GM19395 (cell line): ENCODE data around the gene LAMTOR4.
"Not testable (repeated sequence)": the region's sequence is repeated elsewhere in the genome, so short reads cannot be mapped to it uniquely, and the experiment has no call there.

Experiments used
- ATAC-seq: cut with Tn5 transposase; IDR thresholded peaks from one replicate; pipeline ENCODE4 v1.9.1; 2021; ENCODE audit warnings: mild to moderate bottlenecking, moderate library complexity; ENCODE audit not compliant: unreplicated experiment

The LAMTOR4 gene

GRCh38 chr7:100122067-100122466 is 26.7 kb upstream of the LAMTOR4 start:
- ATAC-seq: no peak

- ATAC-seq: no peak
Observed at GRCh38 chr7:100122568-100122967, 26.1 kb upstream of the LAMTOR4 start.

- no peak for ATAC-seq
Observed at GRCh38 chr7:100124301-100125230, 24.2 kb upstream of the LAMTOR4 start.

GRCh38 chr7:100126239-100126930 is 22.3 kb upstream of the LAMTOR4 start:
- ATAC-seq: peak; percentile 27

GRCh38 chr7:100126931-100127865 is 21.5 kb upstream of the LAMTOR4 start, which contains the start of gene MBLAC1:
Gene MBLAC1, plus strand, starts transcription at chr7:100126967. Its CDS starts 429 bp downstream, at chr7:100127396.
- peak; percentile 66 for ATAC-seq

- peak; percentile 14 for ATAC-seq
Observed at GRCh38 chr7:100127866-100128636, 20.7 kb upstream of the LAMTOR4 start.

- ATAC-seq: no peak
Observed at GRCh38 chr7:100128637-100128963, 20.1 kb upstream of the LAMTOR4 start.

- ATAC-seq: not testable (repeated sequence)
Observed at GRCh38 chr7:100130220-100130607, 18.5 kb upstream of the LAMTOR4 start.

GRCh38 chr7:100130608-100131453 is 17.9 kb upstream of the LAMTOR4 start:
- no peak for ATAC-seq

- no peak for ATAC-seq
Observed at GRCh38 chr7:100132126-100132525, 16.6 kb upstream of the LAMTOR4 start.

- ATAC-seq: no peak
Observed at GRCh38 chr7:100132697-100133151, 16.0 kb upstream of the LAMTOR4 start.

GRCh38 chr7:100137851-100138760 is 10.6 kb upstream of the LAMTOR4 start:
- ATAC-seq: no peak

GRCh38 chr7:100141555-100141949 is 7.2 kb upstream of the LAMTOR4 start:
- no peak for ATAC-seq

GRCh38 chr7:100142461-100142860 is 6.3 kb upstream of the LAMTOR4 start:
- no peak for ATAC-seq

GRCh38 chr7:100146350-100146749 is 2.4 kb upstream of the LAMTOR4 start:
- ATAC-seq: not testable (repeated sequence)

- no peak for ATAC-seq
Observed at GRCh38 chr7:100147278-100147677, 1.4 kb upstream of the LAMTOR4 start.

- ATAC-seq: peak; percentile 19
Observed at GRCh38 chr7:100148225-100148558, 526 bp upstream of the LAMTOR4 start.

GRCh38 chr7:100152404-100152803 is 3.7 kb downstream of the LAMTOR4 start:
- no peak for ATAC-seq
